WI38 (cell line): ENCODE measurements around the gene OR2A5.

ENCODE experiments used
- H3K4me3 ChIP-seq: 2 replicates; pipeline ENCODE4 v1.5.1; 2011; ENCODE audit warnings: low read depth, mild to moderate bottlenecking, control low read depth, low read length
- CTCF ChIP-seq: IDR thresholded peaks from 2 replicates; pipeline ENCODE4 v1.5.1; 2012; ENCODE audit warnings: low read depth, mild to moderate bottlenecking, control low read depth, low read length

The OR2A5 gene

GRCh38 chr7:144011458-144012230 lies 37.1 kb upstream of the OR2A5 start:
- H3K4me3 ChIP-seq = no peak overlapping the region
- no peak for TF ChIP-seq CTCF

- H3K4me3 ChIP-seq = no peak overlapping the region
- no peak for TF ChIP-seq CTCF
These were observed 30.7 kb upstream of the OR2A5 start for GRCh38 chr7:144018065-144018464.

- H3K4me3 ChIP-seq = no peak overlapping the region
- no peak for TF ChIP-seq CTCF
These were observed 29.3 kb upstream of the OR2A5 start for GRCh38 chr7:144019457-144019856.

- no peak overlapping the region for H3K4me3 ChIP-seq
- TF ChIP-seq CTCF = no peak
These were observed 28.4 kb upstream of the OR2A5 start for GRCh38 chr7:144020340-144020739.

GRCh38 chr7:144022169-144022568 lies 26.6 kb upstream of the OR2A5 start:
- TF ChIP-seq CTCF = no peak
- H3K4me3 ChIP-seq = no peak overlapping the region

GRCh38 chr7:144023171-144023827 lies 25.4 kb upstream of the OR2A5 start:
- no peak for TF ChIP-seq CTCF
- no peak overlapping the region for H3K4me3 ChIP-seq

- TF ChIP-seq CTCF = no peak
- H3K4me3 ChIP-seq = no peak overlapping the region
These were observed 24.5 kb upstream of the OR2A5 start for GRCh38 chr7:144024213-144024612.
